HCT116 (cell line): ENCODE data around the gene HBG1.

Experiments used
- CTCF ChIP-seq, 3 experiments: fragments of 200-600 bp in 1 of 3; sonication (generic) in 1 of 3; IDR thresholded peaks in 2 of 3; conservative IDR thresholded peaks in 1 of 3; 2 replicates each; pipeline ENCODE4 v1.5.1; 2012 to 2017; ENCODE audit warnings: low read depth in 2 of 3, low read length in 2 of 3, antibody characterized with exemption in 1 of 3, borderline replicate concordance in 1 of 3, control low read depth in 1 of 3, mild to moderate bottlenecking in 1 of 3, mixed read lengths in 1 of 3, mixed run types in 1 of 3, moderate library complexity in 1 of 3; ENCODE audit not compliant: insufficient read depth in 1 of 3
- JUND ChIP-seq: IDR thresholded peaks from 2 replicates; pipeline ENCODE4 v1.6.1; 2012
- POLR2AphosphoS5 ChIP-seq: IDR thresholded peaks from 2 replicates; pipeline ENCODE4 v1.6.1; 2011; ENCODE audit warnings: mild to moderate bottlenecking, low read depth, low read length, moderate library complexity
- SRF ChIP-seq: IDR thresholded peaks from 2 replicates; pipeline ENCODE4 v1.6.1; 2012; ENCODE audit warnings: low read depth
- TF ChIP-seq, protein P1 (sequence below): IDR thresholded peaks from 2 replicates; pipeline ENCODE4 v1.6.1; 2012

- TF ChIP-seq SRF (no peak), JUND (no peak), CTCF (IDR thresholded peaks at IDR 0.05 in 2 of 3, conservative IDR thresholded peaks at IDR 0.05 in 1 of 3; ENCODE audit: borderline replicate concordance in 1 of 3, insufficient read depth in 1 of 3, low read depth in 2 of 3, low read length in 2 of 3) (no peak), POLR2AphosphoS5 (no peak)
- TF ChIP-seq, protein P1, sequence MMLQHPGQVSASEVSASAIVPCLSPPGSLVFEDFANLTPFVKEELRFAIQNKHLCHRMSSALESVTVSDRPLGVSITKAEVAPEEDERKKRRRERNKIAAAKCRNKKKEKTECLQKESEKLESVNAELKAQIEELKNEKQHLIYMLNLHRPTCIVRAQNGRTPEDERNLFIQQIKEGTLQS: no peak
Observed at GRCh38 chr11:5274395-5274794, 24.7 kb upstream of the HBG1 start.
